Esophagus squamous epithelium (tissue), 5 donors: ENCODE results near the gene ZNF385A. TPM values are rescaled to one million over a fixed set of nuclear protein-coding genes. Genes with fewer than 3 reads are reported as not detected.

Experiments used
- DNase-seq: peaks from one replicate; lab custom pipeline; 2025; lab: John Stamatoyannopoulos, UW
- H3K27ac ChIP-seq, 4 donors: fragments of 200-600 bp; sonication (generic); one replicate each; pipeline ENCODE4 v1.5.1; 2016 to 2019; ENCODE audit warnings: mild to moderate bottlenecking in 1 of 4
- H3K27me3 ChIP-seq, 4 donors: fragments of 200-600 bp; sonication (generic); 1 replicate in 3 of 4; 2 replicates in 1 of 4; pipeline versions ENCODE4 v1.5.1 to v1.6.0; 2017 to 2021; ENCODE audit warnings: antibody characterized with exemption in 1 of 4
- H3K36me3 ChIP-seq, 3 donors: fragments of 200-600 bp; sonication (generic); one replicate each; pipeline ENCODE4 v1.5.1; 2016 to 2019
- H3K4me1 ChIP-seq, 3 donors: fragments of 200-600 bp; sonication (generic); one replicate each; pipeline ENCODE4 v1.5.1; 2017 to 2019
- H3K4me3 ChIP-seq, 4 donors: fragments of 200-600 bp; sonication (generic); 1 replicate in 3 of 4; 2 replicates in 1 of 4; pipeline ENCODE4 v1.5.1; 2016 to 2019; ENCODE audit warnings: mild to moderate bottlenecking in 2 of 4, moderate library complexity in 1 of 4
- H3K9me3 ChIP-seq, 3 donors: fragments of 200-600 bp; sonication (generic); one replicate each; pipeline ENCODE4 v1.5.1; 2016 to 2019
- POLR2A ChIP-seq, 4 donors: fragments of 450-650 bp; IDR thresholded peaks; one replicate each; pipeline ENCODE4 v1.6.1; 2017; ENCODE audit warnings: antibody characterized with exemption in 4 of 4, mild to moderate bottlenecking in 4 of 4, moderate library complexity in 3 of 4
- WGBS, 2 donors: methylation state at CpG; one replicate each; pipeline ENCODE4 v1.1.5; 2018; 5-methylcytosine and 5-hydroxymethylcytosine counted together
- intact Hi-C: fragments of 100-400 bp; cut with DNase I; formaldehyde crosslinking; loops from one replicate; pipeline ENCODE4 v1.15.0; 2022
- small RNA-seq, 4 donors: library from RNA; depleted of rRNA; stranded (forward); fragments of <200 nt; gene quantifications; one replicate each; pipeline ENCODE3, GENCODE V24; 2016
- total RNA-seq, 4 donors: library from RNA; depleted of rRNA; stranded (reverse); fragments of >200 nt; gene quantifications; one replicate each; pipeline ENCODE4 v1.1.0, GENCODE V29; 2016
- TF ChIP-seq, protein P1 (sequence below), 6 experiments: fragments of 450-650 bp in 4 of 6; fragments of 200-600 bp in 2 of 6; sonication (generic) in 2 of 6; IDR thresholded peaks; one replicate each; pipeline ENCODE4 v1.5.1; 2016 to 2019; ENCODE audit warnings: antibody characterized with exemption in 6 of 6, mild to moderate bottlenecking in 4 of 6, moderate library complexity in 4 of 6
- donor health status: DM: yes; HTN: yes; CAD: no.

Gene ZNF385A
- total RNA-seq, 4 donors from 2014 or later, result 25.2 to 106 (median 37.8) TPM

DNA sequence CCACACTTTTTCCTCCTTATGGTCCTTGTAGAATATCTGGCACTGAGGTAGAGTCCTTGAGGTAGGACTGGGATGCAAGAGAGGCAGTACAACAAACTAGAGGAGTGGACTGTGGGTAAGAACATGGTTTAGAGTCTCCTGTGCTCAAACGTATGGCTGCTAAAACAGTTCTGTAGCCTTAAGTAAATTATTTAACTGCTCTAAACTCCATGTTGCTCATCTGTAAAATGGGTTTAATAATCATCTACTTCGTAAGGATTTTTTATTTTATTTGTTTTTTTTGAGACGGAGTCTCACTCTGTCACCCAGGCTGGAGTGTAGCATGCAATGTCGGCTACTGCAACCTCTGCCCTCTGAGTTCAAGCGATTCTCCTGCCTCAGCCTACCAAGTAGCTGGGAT, 63.2 kb downstream of the ZNF385A start:
- DNase-seq, result no peak
- Histone ChIP-seq H3K4me1 (peaks cover 0 to 15% (median 6%) of the 10 kb centered on the region in 3 donors), H3K27ac (no peak overlapping the region), H3K27me3 (no peaks in the 10 kb centered on the region), H3K4me3 (no peak overlapping the region), H3K36me3 (no peaks in the 10 kb centered on the region), H3K9me3 (no peaks in the 10 kb centered on the region)
- no peak for TF ChIP-seq POLR2A (IDR thresholded peaks at IDR 0.05)
- TF ChIP-seq, protein P1, sequence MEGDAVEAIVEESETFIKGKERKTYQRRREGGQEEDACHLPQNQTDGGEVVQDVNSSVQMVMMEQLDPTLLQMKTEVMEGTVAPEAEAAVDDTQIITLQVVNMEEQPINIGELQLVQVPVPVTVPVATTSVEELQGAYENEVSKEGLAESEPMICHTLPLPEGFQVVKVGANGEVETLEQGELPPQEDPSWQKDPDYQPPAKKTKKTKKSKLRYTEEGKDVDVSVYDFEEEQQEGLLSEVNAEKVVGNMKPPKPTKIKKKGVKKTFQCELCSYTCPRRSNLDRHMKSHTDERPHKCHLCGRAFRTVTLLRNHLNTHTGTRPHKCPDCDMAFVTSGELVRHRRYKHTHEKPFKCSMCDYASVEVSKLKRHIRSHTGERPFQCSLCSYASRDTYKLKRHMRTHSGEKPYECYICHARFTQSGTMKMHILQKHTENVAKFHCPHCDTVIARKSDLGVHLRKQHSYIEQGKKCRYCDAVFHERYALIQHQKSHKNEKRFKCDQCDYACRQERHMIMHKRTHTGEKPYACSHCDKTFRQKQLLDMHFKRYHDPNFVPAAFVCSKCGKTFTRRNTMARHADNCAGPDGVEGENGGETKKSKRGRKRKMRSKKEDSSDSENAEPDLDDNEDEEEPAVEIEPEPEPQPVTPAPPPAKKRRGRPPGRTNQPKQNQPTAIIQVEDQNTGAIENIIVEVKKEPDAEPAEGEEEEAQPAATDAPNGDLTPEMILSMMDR (IDR thresholded peaks at IDR 0.05), result no peak
- 86 to 88% methylated on average over 5 of the region's 5 CpGs for WGBS, 2 donors
- intact Hi-C loops, result no loop called here

Small RNA genes lying within 50 kb of the gene (small RNA-seq; reads per million reads assigned to genes)
- gene MIR148B, result 80.4 to 162 (median 102) reads per million in 4 donors
- 0 reads per million in 4 donors for gene RN7SL744P

Other genes starting within 250 kb of the ZNF385A start
- gene SMUG1, start 195.7 kb downstream of the ZNF385A start, total RNA-seq, result 10 to 100 TPM; 30.5 to 44.1 (median 38.7) TPM
- gene CBX5, start 104.6 kb downstream of the ZNF385A start, total RNA-seq, result 10 to 100 TPM; 13.2 to 29.9 (median 23.7) TPM
- 100 to 1,000 TPM; 274 to 473 (median 422) TPM for gene HNRNPA1, start 104.0 kb downstream of the ZNF385A start, total RNA-seq
- under 1 TPM in 3 of 4 donors, not detected in 1; 0.15 to 0.44 (median 0.38) TPM for gene NFE2, start 83.7 kb downstream of the ZNF385A start, total RNA-seq
- 100 to 1,000 TPM in 2 of 4 donors, 10 to 100 TPM in 2; 68.1 to 153 (median 97.9) TPM for gene COPZ1, start 59.6 kb downstream of the ZNF385A start, total RNA-seq
- under 1 TPM in 1 of 4 donors, not detected in 3; 0.38 TPM for gene GPR84, start 20.2 kb downstream of the ZNF385A start, total RNA-seq
- gene ITGA5, start 34.5 kb upstream of the ZNF385A start, total RNA-seq, result 100 to 1,000 TPM in 1 of 4 donors, 10 to 100 TPM in 2, 1 to 10 TPM in 1; 7.5 to 112 (median 37.3) TPM
- 1 to 10 TPM in 1 of 4 donors, not detected in 3; 1.6 TPM for gene GTSF1, start 88.9 kb upstream of the ZNF385A start, total RNA-seq
- gene NCKAP1L, start 113.0 kb upstream of the ZNF385A start, total RNA-seq, result 10 to 100 TPM in 2 of 4 donors, 1 to 10 TPM in 2; 3.6 to 31.9 (median 7.8) TPM
- 1 to 10 TPM in 3 of 4 donors, under 1 TPM in 1; 0.91 to 6.5 (median 1.4) TPM for gene PDE1B, start 164.9 kb upstream of the ZNF385A start, total RNA-seq
- 1 to 10 TPM in 1 of 4 donors, under 1 TPM in 2, not detected in 1; 0.15 to 1.9 (median 0.26) TPM for gene PPP1R1A, start 203.9 kb upstream of the ZNF385A start, total RNA-seq